Measurements from ENCODE around the gene NR2F1-AS1.

NR2F1-AS1 gene

DNA sequence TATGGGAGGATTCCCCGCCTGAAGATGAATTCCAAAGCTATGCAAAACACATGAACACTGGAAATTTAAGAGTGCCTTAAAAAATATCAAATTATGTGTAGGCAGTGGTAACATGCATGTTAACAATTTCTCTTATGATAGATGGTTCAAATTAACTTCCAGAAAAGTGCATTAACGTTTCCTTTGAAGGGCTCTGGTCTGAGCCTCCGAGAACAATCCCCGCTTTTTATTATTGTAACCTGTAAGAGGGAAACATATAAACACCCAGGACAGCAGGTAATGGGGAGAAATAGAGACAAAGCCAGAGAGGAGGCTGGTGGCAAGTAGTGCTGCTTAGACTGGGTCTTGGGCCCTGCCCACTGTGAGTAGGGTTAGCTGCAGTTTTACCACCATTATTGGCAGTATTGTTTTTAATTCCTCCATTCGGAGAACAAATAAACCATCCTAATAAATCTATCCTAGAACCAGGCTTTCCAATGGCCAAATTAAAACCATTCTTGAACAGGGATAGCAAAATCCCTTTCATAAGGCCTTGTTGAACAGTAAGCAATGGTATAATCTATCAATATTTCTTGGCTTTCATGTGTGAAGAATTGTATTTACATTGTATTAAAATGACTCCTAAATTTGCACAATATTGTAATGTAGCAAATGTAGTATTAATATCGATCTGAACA, 8.3 kb upstream of the NR2F1-AS1 start:
- no peak for DNase-seq

DNA sequence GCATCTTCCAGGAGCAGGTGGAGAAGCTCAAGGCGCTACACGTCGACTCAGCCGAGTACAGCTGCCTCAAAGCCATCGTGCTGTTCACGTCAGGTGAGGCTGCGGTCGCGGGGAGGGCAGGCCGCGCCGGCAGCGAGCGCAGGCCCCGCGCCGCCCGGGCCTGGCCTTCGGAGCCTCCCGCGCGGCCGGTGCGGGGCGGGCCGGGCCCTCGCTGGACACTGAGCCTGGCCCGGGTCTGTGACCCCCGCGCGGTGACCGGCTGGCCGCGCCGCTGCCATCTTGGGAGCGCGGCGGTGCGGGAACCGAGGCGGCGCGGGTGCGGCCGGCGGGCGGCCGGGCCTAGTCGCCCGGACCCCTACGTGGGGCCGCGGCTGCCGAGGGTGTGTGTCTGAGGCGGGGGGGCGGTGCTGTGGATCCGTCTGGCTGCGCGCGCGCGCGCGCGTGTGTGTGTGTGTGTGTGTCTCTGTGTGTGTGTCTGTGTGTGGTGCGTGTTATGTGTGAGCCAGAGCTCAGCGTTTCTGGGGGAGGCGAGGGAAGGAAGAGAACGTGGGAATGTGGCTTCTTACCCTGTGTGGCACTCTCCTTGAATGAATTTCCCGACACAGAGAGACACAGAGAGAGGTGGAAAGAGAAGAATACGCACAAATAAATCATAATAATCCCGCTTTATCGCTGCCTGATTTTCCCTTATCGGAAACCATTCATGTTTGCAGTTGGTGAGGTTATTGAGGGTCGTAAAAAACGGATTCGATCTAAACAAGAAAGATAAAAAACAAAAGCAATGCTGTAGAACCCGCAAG, 7.5 kb upstream of the NR2F1-AS1 start:
- DNase-seq, result no peak

GRCh38 chr5:93587597-93588351, 6.8 kb upstream of the NR2F1-AS1 start:
- no peak for DNase-seq

GRCh38 chr5:93586736-93587596, 5.9 kb upstream of the NR2F1-AS1 start:
- DNase-seq, result no peak

- DNase-seq, result no peak
Observed at GRCh38 chr5:93585767-93586385, 4.9 kb upstream of the NR2F1-AS1 start.

DNA sequence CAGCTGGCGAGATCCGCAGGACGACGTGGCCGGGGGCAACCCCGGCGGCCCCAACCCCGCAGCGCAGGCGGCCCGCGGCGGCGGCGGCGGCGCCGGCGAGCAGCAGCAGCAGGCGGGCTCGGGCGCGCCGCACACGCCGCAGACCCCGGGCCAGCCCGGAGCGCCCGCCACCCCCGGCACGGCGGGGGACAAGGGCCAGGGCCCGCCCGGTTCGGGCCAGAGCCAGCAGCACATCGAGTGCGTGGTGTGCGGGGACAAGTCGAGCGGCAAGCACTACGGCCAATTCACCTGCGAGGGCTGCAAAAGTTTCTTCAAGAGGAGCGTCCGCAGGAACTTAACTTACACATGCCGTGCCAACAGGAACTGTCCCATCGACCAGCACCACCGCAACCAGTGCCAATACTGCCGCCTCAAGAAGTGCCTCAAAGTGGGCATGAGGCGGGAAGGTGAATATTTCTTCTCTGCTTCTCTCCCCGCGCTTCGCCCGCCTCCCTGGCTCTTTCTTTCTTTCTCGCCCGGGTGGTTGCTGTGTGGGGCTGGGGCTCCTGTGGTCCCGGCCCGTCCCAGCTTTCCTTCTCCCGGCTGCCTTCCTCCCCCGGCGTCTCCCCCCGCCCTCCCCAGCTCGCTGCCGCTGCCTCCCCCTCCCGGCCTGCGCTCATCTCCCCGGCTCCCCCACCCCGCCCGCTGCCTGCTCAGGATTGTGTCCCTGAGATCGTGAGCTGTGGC, 4.2 kb upstream of the NR2F1-AS1 start:
- no peak for DNase-seq

DNA sequence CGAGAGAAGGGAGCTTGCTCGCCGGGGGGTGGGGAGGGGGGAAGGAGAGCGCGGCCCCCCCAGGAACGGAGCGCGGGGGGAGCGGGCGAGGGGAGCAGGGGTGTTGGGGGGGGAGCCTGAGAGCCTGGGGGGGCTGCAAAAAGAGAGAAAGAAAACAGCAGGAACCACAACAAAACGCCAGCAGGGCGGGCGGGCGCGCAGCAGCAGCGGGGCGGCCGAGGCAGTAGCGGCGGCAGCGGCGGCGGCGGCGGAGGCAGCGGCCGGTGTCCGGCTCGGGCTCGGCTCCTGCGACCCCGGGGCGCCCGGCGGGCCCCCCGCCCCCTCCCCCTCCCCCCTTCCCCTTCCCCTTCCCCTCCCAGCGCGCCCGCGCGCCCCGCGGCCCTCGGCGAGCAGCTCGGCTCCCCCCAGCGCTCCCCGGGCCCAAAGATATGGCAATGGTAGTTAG, 3.6 kb upstream of the NR2F1-AS1 start:
- DNase-seq, result no peak

DNA sequence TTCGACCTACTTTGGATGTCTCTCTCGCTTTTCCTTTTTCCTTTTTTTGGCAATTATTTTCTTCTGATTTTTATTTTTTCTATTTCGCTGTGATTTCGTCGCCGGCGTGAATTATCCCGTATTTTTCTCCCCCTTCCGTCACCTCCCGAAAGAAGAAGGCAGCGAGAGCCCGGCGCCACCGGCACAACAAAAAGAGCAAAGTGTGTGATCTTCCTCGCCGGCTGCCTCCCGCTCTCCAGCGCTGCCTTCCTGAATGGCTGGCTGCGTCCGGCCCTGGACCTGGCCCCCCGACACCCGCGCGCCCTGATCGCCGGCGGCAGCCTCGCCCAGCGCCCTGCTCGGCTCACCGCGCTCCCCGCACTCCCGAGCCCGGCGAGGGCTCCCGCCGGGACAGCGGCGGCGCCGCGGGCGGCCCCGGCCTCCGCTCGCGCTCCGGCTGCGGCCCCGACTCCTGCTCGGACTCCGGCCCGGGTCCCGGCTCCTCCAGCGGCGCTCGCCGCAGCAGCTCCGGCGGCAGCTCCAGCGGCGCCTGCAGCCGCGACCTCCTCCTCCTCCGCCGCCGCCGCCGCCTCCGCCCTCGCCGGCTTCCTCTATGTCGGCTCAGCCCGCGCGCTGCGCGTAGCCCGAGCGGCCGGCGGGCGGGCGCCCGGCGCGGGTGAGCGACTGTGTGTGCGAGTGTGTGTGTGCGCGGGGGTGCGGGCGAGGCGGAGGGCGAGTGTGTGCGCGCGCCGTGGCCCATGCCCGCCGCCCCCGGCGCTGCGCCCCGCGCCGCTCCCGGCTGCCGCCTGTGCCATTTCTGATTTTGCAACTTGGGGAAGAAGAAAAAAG, 3.0 kb upstream of the NR2F1-AS1 start:
- DNase-seq, result peak in 1 of 2 experiments; percentile 39

- DNase-seq, result no peak
Observed at GRCh38 chr5:93583439-93583767, 2.4 kb upstream of the NR2F1-AS1 start.

DNA sequence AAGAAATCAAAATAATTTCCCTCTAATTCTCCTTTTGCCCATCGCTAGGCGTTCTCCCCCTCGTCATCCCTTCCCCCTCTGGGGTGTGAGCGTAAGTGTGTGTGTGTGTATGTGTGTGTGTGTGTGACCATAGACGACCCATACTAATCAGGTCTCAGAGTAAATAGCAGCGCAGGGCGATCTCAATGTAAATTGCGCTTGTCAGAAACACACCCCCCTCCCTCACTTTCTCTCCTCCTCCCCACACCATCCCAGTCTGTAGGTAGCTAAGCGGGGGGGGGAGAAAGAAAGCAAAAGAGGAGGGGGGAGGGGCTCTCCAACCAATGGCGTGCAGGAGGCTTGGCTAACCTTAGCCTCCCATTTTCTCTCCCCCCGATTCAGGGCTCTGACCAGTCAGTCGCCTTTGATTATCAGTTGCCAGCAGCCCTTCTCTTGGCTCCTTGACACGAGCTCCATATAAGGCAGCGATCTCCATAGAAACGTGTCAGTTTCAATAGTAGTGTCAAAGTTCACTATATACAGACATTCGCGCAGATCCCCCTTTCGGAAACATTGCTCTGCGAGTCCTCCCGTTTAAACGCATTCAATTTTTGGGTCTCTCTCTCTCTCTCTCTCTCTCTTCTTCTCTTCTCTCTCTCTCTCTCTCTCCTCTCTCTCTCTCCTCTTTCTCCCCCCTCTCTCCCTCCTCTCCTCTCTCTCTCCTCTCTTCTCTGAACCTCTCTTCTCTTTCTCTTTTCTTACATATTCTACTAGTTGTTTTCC, 1.8 kb upstream of the NR2F1-AS1 start, which contains the start of gene NR2F1:
TSS of gene NR2F1 (plus strand) at position 546 of the 762 bp plus-strand sequence. CDS start 1,802 bp downstream, outside the sequence.
- DNase-seq, result no peak

DNA sequence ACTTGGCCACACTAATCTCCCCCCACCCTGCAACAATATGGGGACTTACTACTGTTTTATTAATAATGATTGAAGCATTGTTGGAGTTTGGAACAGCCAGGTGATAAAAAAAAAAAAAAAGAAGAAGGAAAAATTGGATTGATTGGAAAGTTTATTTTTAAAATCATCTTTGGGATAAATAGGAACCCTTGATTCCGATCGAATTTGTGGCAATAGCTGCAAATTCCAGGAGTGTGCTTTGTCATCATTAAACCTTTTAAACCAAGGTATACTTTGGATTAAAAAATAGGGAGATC, 1.1 kb upstream of the NR2F1-AS1 start:
- no peak for DNase-seq

- DNase-seq, result no peak
Observed at GRCh38 chr5:93580063-93580926, 724 bp downstream of the NR2F1-AS1 start.

- DNase-seq, result no peak
Observed at GRCh38 chr5:93579692-93580062, 1.3 kb downstream of the NR2F1-AS1 start.

GRCh38 chr5:93578813-93579691, 2.0 kb downstream of the NR2F1-AS1 start:
- no peak for DNase-seq

- no peak for DNase-seq
Observed at GRCh38 chr5:93577854-93578812, 2.9 kb downstream of the NR2F1-AS1 start.

- no peak for DNase-seq
Observed at GRCh38 chr5:93576994-93577853, 3.8 kb downstream of the NR2F1-AS1 start.
